22Rv1 (cell line): ENCODE results near the gene DENND5A.

Experiments
- ZFX ChIP-seq: fragments of 450-650 bp; IDR thresholded peaks from 2 replicates; pipeline ENCODE4 v1.6.1; 2017; ENCODE audit warnings: antibody characterized with exemption, borderline replicate concordance
- TF ChIP-seq, protein P1 (sequence below): fragments of 450-650 bp; IDR thresholded peaks from 2 replicates; pipeline ENCODE4 v1.5.1; 2017; ENCODE audit warnings: mild to moderate bottlenecking

DNA sequence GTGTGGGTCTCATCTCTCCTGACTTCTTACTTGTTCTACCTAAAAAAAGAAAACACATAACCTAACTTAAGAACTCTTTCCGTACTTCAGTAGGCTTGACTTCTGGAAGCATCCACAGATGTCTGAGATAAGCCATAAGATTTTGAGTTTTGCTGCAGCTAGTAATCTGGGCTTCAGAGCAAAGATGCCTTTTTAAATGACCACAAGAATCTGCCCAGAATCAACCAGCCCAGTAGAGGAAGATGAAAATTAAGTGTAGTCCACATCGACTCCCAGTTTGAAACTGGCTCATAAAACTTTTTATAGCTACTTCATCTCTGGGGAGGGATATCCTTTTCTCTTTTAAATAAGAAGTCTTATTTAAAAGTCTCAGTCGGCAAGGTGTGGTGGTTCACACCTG, 10.7 kb downstream of the DENND5A start:
- TF ChIP-seq, protein P1, sequence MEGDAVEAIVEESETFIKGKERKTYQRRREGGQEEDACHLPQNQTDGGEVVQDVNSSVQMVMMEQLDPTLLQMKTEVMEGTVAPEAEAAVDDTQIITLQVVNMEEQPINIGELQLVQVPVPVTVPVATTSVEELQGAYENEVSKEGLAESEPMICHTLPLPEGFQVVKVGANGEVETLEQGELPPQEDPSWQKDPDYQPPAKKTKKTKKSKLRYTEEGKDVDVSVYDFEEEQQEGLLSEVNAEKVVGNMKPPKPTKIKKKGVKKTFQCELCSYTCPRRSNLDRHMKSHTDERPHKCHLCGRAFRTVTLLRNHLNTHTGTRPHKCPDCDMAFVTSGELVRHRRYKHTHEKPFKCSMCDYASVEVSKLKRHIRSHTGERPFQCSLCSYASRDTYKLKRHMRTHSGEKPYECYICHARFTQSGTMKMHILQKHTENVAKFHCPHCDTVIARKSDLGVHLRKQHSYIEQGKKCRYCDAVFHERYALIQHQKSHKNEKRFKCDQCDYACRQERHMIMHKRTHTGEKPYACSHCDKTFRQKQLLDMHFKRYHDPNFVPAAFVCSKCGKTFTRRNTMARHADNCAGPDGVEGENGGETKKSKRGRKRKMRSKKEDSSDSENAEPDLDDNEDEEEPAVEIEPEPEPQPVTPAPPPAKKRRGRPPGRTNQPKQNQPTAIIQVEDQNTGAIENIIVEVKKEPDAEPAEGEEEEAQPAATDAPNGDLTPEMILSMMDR: no peak
- no peak for TF ChIP-seq ZFX
